ENCODE results near the gene CAMTA1.

DNA sequence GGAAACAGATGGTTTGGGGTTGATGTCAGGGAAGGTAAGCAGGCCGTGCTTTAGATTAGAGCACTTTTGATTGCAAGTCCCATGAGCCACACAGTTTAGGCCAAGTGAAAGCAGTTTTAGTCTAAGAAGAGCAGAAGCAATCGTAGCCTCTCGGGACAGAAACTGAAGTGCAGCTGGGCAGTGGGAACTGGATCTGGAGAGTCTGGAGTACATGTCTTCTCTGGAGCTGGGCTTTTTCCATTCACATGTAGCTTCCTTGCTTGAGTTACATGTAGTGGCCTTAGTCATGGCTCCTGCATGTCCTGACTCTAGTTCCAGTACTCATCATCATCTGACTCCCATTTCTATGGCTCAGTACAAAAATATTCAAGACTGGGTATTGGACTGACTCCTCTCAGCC, 16.7 kb downstream of the CAMTA1 start:
- TF ChIP-seq POLR2AphosphoS5 (IDR thresholded peaks at IDR 0.05), result no peak
- TF ChIP-seq, protein P1, sequence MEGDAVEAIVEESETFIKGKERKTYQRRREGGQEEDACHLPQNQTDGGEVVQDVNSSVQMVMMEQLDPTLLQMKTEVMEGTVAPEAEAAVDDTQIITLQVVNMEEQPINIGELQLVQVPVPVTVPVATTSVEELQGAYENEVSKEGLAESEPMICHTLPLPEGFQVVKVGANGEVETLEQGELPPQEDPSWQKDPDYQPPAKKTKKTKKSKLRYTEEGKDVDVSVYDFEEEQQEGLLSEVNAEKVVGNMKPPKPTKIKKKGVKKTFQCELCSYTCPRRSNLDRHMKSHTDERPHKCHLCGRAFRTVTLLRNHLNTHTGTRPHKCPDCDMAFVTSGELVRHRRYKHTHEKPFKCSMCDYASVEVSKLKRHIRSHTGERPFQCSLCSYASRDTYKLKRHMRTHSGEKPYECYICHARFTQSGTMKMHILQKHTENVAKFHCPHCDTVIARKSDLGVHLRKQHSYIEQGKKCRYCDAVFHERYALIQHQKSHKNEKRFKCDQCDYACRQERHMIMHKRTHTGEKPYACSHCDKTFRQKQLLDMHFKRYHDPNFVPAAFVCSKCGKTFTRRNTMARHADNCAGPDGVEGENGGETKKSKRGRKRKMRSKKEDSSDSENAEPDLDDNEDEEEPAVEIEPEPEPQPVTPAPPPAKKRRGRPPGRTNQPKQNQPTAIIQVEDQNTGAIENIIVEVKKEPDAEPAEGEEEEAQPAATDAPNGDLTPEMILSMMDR (IDR thresholded peaks at IDR 0.05), result no peak
- no peak for TF ChIP-seq POLR2A (IDR thresholded peaks at IDR 0.05)

All from stomach (tissue), 4 donors.